Tibial nerve (tissue), 4 donors: Measurements from ENCODE around the gene KDM4F.
"Not testable (repeated sequence)": the region's sequence is repeated elsewhere in the genome, so short reads cannot be mapped to it uniquely, and the experiment has no call there.

Experiments
- CTCF ChIP-seq, 5 experiments: fragments of 200-600 bp in 3 of 5; fragments of 450-650 bp in 2 of 5; sonication (generic) in 3 of 5; IDR thresholded peaks; one replicate each; pipeline ENCODE4 v1.5.1; 2016 to 2019; ENCODE audit warnings: antibody characterized with exemption in 5 of 5, mild to moderate bottlenecking in 3 of 5, moderate library complexity in 2 of 5
- EP300 ChIP-seq, 2 donors: sonication (generic); formaldehyde crosslinking; IDR thresholded peaks; one replicate each; pipeline ENCODE4 v1.6.1; 2017; ENCODE audit warnings: antibody characterized with exemption in 2 of 2, mild to moderate bottlenecking in 1 of 2
- POLR2A ChIP-seq, 2 donors: fragments of 450-650 bp; IDR thresholded peaks; one replicate each; pipeline ENCODE4 v1.6.1; 2017; ENCODE audit warnings: antibody characterized with exemption in 2 of 2, mild to moderate bottlenecking in 2 of 2, moderate library complexity in 2 of 2

GRCh38 chr11:95021468-95021867 lies 27.8 kb upstream of the KDM4F start:
- not testable (repeated sequence) for TF ChIP-seq CTCF, POLR2A, EP300 (IDR thresholded peaks at IDR 0.05)
